AG08395 (cell line): ENCODE measurements around the gene CHRDL1.
"Not testable (repeated sequence)": the region's sequence is repeated elsewhere in the genome, so short reads cannot be mapped to it uniquely, and the experiment has no call there.

Experiments
- DNase-seq: peaks from one replicate; pipeline ENCODE4 v3.0.0; 2012; ENCODE audit warnings: mixed read lengths, low spot score

Gene CHRDL1

GRCh38 chrX:110665223-110666002 is 130.2 kb downstream of the CHRDL1 start:
- DNase-seq: peak; percentile 37

- DNase-seq: no peak
Measured at GRCh38 chrX:110657073-110657472, 138.5 kb downstream of the CHRDL1 start.

- DNase-seq: not testable (repeated sequence)
Measured at GRCh38 chrX:110654280-110654679, 141.3 kb downstream of the CHRDL1 start.

GRCh38 chrX:110646386-110646785 is 149.2 kb downstream of the CHRDL1 start:
- DNase-seq: no peak
